Psoas muscle (tissue), 8 donors: ENCODE measurements around the gene CBLC. TPM values are rescaled to one million over a fixed set of nuclear protein-coding genes. Genes with fewer than 3 reads are reported as not detected.

ENCODE experiments used
- ATAC-seq, 4 donors: fragments of 200-7000 bp; cut with Tn5 transposase; one replicate each; pipeline ENCODE4 v1.9.1; 2020; ENCODE audit warnings: moderate library complexity in 3 of 4, mild to moderate bottlenecking in 2 of 4
- DNase-seq, 2 donors: peaks; one replicate each; pipeline ENCODE4 v3.0.0-alpha.2; 2020
- H3K27ac ChIP-seq: fragments of 200-600 bp; one replicate; pipeline ENCODE4 v1.8.0; 2022
- H3K27me3 ChIP-seq, 3 donors: fragments of 200-600 bp in 1 of 3; one replicate each; pipeline versions ENCODE4 v1.6.1 to v1.8.0; 2013 to 2022; ENCODE audit warnings: low read length in 2 of 3, mild to moderate bottlenecking in 2 of 3, moderate library complexity in 1 of 3; ENCODE audit not compliant: insufficient read depth in 3 of 3
- H3K36me3 ChIP-seq, 2 donors: fragments of 200-600 bp in 1 of 2; one replicate each; pipeline versions ENCODE4 v1.6.1 to v1.8.0; 2013 to 2022; ENCODE audit warnings: low read depth in 1 of 2, mild to moderate bottlenecking in 1 of 2, moderate library complexity in 1 of 2; ENCODE audit not compliant: insufficient read depth in 1 of 2
- H3K4me1 ChIP-seq: fragments of 200-600 bp; one replicate; pipeline ENCODE4 v1.8.0; 2022
- H3K4me3 ChIP-seq: fragments of 200-600 bp; one replicate; pipeline ENCODE4 v1.8.0; 2022; ENCODE audit warnings: mild to moderate bottlenecking
- H3K9me3 ChIP-seq: fragments of 200-600 bp; one replicate; pipeline ENCODE4 v1.8.0; 2022
- CTCF ChIP-seq: fragments of 200-600 bp; IDR thresholded peaks from one replicate; pipeline ENCODE4 v1.8.0; 2022; ENCODE audit warnings: antibody characterized with exemption
- WGBS, 3 donors: extraction: QIAGEN DNeasy Blood & Tissue Kit; methylation state at CpG; one replicate each; pipeline versions ENCODE4 v1.1.6 to v1.1.7; 2013; 5-methylcytosine and 5-hydroxymethylcytosine counted together
- intact Hi-C, 2 donors: fragments of 100-400 bp; cut with DNase I; formaldehyde crosslinking; loops; one replicate each; pipeline versions ENCODE4 v1.11.0 to v1.14.2; 2022
- polyA plus RNA-seq, 3 donors: library from polyadenylated mRNA; stranded (reverse); fragments of 200-250 nt; gene quantifications; one replicate each; pipeline ENCODE4 v1.2.3, GENCODE V29; 2013
- total RNA-seq, 4 donors: library from RNA; stranded (reverse); fragmentation: NEBNext Ultra II Directional in 2 of 4; extraction: Animal tissue kit (Norgen Biotek cat#: 25700) in 2 of 4; gene quantifications; one replicate each; pipeline versions ENCODE4 v1.2.1 to v1.2.4, GENCODE V29; 2021 to 2023
- donor health status: healthy with polysubstance abuse.
- donor health status: DM: no; HTN: no; CAD: no; lungs with moderate emphysema.
- donor health status: Bipolar disorder and iron deficiency.
- donor health status: healthy.
- donor health status: DM: yes; HTN: yes; CAD: no.
- donor health status: DM: no; HTN: no; CAD: no.
- donor health status: DM: no; HTN: no; CAD: no.
- donor health status: DM: yes; HTN: yes; CAD: no.

CBLC gene
- total and polyA plus RNA-seq, 7 donors, result 0.08 to 0.34 TPM; not detected in 5

- no peak for TF ChIP-seq CTCF
- Histone ChIP-seq H3K36me3 (peaks cover 3 to 73% of the 10 kb centered on the region in 2 donors), H3K4me3 (peak overlapping the region; percentile 97), H3K27ac (peak overlapping the region; percentile 95), H3K9me3 (no peaks in the 10 kb centered on the region), H3K4me1 (peaks cover 60% of the 10 kb centered on the region), H3K27me3 (no peaks in the 10 kb centered on the region)
- WGBS, 3 donors, result 22 to 36% (median 28%) methylated on average over 11 of the region's 11 CpGs
- DNase-seq (no peak), ATAC-seq (no peak)
- intact Hi-C loops, result no loop called here
Observed at GRCh38 chr19:44754750-44755080, 23.0 kb upstream of the CBLC start.

DNA sequence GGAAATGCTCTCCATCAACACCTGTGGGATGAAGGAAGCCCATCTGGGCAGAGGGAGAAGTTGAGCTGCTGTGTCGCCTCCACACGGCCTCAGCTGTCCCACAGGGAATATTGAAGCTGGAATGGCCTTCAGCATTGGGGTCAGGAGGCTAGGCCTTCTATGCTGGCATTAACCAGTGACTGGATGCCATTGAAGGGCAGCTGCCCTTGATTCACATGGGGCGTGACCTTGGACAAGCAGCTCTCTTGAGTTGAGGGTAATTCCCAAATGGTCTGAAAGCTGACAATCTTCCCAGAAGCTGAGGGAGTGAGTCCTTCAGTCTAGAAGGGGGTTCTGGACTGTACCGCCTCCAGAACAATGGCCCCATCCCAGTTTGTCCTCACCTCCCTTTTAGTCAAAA, 22.5 kb upstream of the CBLC start:
- intact Hi-C loops, result no loop called here
- Histone ChIP-seq H3K27ac (peak overlapping the region; percentile 95), H3K36me3 (peaks cover 3 to 73% of the 10 kb centered on the region in 2 donors), H3K4me3 (peak overlapping the region; percentile 97), H3K27me3 (no peaks in the 10 kb centered on the region), H3K4me1 (peaks cover 60% of the 10 kb centered on the region), H3K9me3 (no peaks in the 10 kb centered on the region)
- no peak for DNase-seq
- no peak for ATAC-seq
- 42 to 64% (median 52%) methylated on average over 4 of the region's 4 CpGs for WGBS, 3 donors
- TF ChIP-seq CTCF, result no peak

DNA sequence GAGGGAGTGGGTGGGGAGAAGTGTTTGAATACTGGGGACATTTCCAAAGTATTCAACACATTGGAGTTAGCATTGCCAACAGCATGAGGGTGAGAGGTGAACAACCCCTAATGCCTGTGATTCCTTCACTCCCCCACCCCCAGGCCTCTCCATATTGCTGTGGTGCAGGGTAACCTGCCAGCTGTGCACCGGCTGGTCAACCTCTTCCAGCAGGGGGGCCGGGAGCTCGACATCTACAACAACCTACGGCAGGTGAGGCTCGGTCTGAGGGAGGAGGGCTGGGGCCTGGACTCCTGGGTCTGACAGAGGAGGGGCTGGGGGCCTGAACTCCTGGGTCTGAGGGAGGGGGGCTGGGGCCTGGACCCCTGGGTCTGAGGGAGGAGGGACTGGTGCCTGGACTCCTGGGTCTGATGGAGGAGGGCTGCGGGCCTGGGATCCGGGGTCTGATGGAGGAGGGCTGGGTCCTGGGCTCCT, 21.6 kb upstream of the CBLC start:
- no peak for ATAC-seq
- no peak for DNase-seq
- TF ChIP-seq CTCF, result no peak
- 73 to 91% (median 81%) methylated on average over 7 of the region's 7 CpGs for WGBS, 3 donors
- intact Hi-C loops, result no loop called here
- Histone ChIP-seq H3K4me1 (peaks cover 53% of the 10 kb centered on the region), H3K4me3 (peak overlapping the region; percentile 97), H3K27ac (peak overlapping the region; percentile 95), H3K36me3 (peaks cover 3 to 71% of the 10 kb centered on the region in 2 donors), H3K27me3 (no peaks in the 10 kb centered on the region), H3K9me3 (no peaks in the 10 kb centered on the region)

DNA sequence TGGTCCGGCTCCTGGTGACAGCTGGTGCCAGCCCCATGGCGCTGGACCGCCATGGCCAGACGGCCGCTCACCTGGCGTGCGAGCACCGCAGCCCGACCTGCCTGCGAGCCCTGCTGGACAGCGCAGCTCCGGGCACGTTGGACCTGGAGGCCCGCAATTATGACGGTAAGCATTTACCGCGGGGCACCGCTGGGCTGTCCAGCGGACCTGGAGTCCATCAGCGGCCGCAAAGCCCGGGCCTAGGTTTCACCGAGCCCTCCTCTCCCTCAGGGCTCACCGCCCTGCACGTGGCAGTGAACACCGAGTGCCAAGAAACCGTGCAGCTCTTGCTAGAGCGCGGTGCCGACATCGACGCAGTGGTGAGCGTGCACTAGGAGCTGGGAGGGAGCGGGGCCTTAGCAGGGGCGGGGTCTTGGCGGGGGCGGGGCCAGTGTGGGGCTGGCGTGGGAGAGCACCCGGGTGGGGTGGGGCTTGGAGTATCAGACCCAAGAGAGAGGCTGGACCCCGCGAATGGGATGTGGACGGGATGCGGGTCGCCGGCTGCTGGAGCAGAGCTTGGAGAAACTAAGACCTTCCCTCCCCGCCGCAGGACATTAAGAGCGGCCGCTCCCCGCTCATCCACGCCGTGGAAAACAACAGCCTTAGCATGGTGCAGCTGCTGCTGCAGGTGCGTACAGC, 20.5 kb upstream of the CBLC start:
- no peaks in the 10 kb centered on the region for H3K27me3 ChIP-seq
- peak; percentile 80 to 84 for DNase-seq
- H3K9me3 ChIP-seq, result no peaks in the 10 kb centered on the region
- 45 to 62% (median 49%) methylated on average over 47 to 53 of the region's 53 CpGs for WGBS, 3 donors
- peaks cover 3 to 62% of the 10 kb centered on the region in 2 donors for H3K36me3 ChIP-seq
- ATAC-seq, result peak in 3 of 4 donors; percentile 2 to 31 (median 19)
- peaks cover 45% of the 10 kb centered on the region for H3K4me1 ChIP-seq
- peak overlapping the region; percentile 64 for H3K4me3 ChIP-seq
- intact Hi-C loops, result no loop called here
- peak overlapping the region; percentile 76 for H3K27ac ChIP-seq
- TF ChIP-seq CTCF, result no peak
